Spinal cord (tissue), 10 donors: ENCODE data around the gene QSOX1. TPM values are rescaled to one million over a fixed set of nuclear protein-coding genes. Genes with fewer than 3 reads are reported as not detected.
"Not testable (repeated sequence)": the region's sequence is repeated elsewhere in the genome, so short reads cannot be mapped to it uniquely, and the experiment has no call there.

Experiments used
- DNase-seq, 6 donors: peaks; one replicate each; pipeline versions ENCODE4 v3.0.0 to v3.0.0-alpha.2; 2013 to 2015; ENCODE audit warnings: low spot score in 6 of 6, low read depth in 4 of 6
- H3K27ac ChIP-seq: one replicate; pipeline ENCODE4 v1.5.1; 2013; ENCODE audit warnings: low read depth, low read length, control low read depth
- H3K27me3 ChIP-seq: one replicate; pipeline ENCODE4 v1.6.1; 2013; ENCODE audit warnings: low read length; ENCODE audit not compliant: control insufficient read depth, insufficient read depth
- H3K36me3 ChIP-seq: one replicate; pipeline ENCODE4 v1.6.1; 2013; ENCODE audit warnings: low read length; ENCODE audit not compliant: control insufficient read depth, insufficient read depth
- H3K4me1 ChIP-seq: one replicate; pipeline ENCODE4 v1.6.1; 2013; ENCODE audit warnings: low read length; ENCODE audit not compliant: control insufficient read depth, insufficient read depth
- H3K4me3 ChIP-seq: one replicate; pipeline ENCODE4 v1.5.1; 2013; ENCODE audit warnings: low read depth, low read length, control low read depth
- H3K9me3 ChIP-seq: one replicate; pipeline ENCODE4 v1.6.1; 2013; ENCODE audit warnings: low read length; ENCODE audit not compliant: control insufficient read depth, insufficient read depth
- WGBS: methylation state at CpG from one replicate; pipeline ENCODE4 v1.1.5; 2013; ENCODE audit warnings: missing lambda C conversion rate; ENCODE audit not compliant: insufficient coverage; 5-methylcytosine and 5-hydroxymethylcytosine counted together
- polyA plus RNA-seq, 2 donors: library from polyadenylated mRNA; unstranded; fragments of 120-200 nt; gene quantifications; one replicate each; pipeline ENCODE4 v1.2.1, GENCODE V29; 2013; ENCODE audit not compliant: insufficient read length in 2 of 2
- total RNA-seq, 2 donors: library from RNA; depleted of rRNA in 1 of 2; stranded (reverse); fragments of 120-200 nt in 1 of 2; fragments of >200 nt in 1 of 2; gene quantifications; one replicate each; pipeline versions ENCODE4 v1.2.3 to v1.2.4, GENCODE V29; 2013 to 2014
- donor health status: healthy.

QSOX1 gene
- total and polyA plus RNA-seq, 4 donors = 25.0 to 46.5 (median 32.7) TPM

DNA sequence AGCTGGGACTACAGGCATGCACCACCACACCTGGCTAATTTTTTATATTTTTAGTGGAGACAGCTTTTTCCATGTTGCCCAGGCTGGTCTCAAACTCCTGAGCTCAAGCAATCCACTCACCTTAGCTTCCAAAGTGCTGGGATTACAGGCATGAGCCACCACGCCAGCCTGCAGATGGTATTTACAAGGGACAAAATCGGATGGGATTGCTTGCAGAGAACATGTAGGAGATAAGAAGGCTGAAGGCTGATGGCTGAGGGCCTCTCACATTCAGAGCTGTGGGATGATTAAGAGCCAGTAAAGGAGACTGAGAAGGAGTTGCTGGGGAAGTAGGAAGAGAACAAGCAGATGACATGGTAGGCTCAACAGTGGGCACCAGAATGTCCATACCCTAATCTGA, 24.0 kb upstream of the QSOX1 start:
- no peaks in the 10 kb centered on the region for H3K9me3 ChIP-seq
- WGBS = 94% methylated on average over 2 of the region's 2 CpGs

DNA sequence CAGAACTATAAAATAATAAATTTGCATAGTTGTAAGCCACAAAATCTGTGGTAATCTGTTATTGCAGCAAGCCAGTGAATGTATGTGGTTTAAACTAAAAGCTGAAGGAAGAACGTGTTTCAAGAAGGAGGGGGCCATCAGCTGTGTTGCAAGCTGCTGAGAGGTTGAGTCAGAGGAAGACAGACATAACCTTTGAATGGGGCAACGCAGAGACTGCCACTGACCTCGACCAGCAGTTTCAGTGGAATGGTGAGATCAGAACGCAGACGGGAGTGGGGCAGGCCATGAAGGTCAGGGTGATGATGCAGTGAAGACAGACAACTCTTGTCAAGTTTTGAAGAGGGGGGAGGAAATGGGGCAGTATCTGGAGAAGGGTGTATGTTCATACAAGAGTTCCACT, 23.2 kb upstream of the QSOX1 start:
- no peak overlapping the region for H3K27ac ChIP-seq
- H3K4me1 ChIP-seq = no peaks in the 10 kb centered on the region
- DNase-seq = no peak
- no peaks in the 10 kb centered on the region for H3K36me3 ChIP-seq
- whole genome bisulfite sequencing = 90% methylated on average over 5 of the region's 5 CpGs
- H3K27me3 ChIP-seq = no peaks in the 10 kb centered on the region
- no peaks in the 10 kb centered on the region for H3K9me3 ChIP-seq
- no peak overlapping the region for H3K4me3 ChIP-seq

More for the DNA sequence above, 24.0 kb upstream of the QSOX1 start:
- Histone ChIP-seq H3K36me3 (no peaks in the 10 kb centered on the region), H3K4me3 (no peak overlapping the region), H3K27me3 (no peaks in the 10 kb centered on the region), H3K27ac (no peak overlapping the region), H3K4me1 (no peaks in the 10 kb centered on the region)
- no peak for DNase-seq

DNA sequence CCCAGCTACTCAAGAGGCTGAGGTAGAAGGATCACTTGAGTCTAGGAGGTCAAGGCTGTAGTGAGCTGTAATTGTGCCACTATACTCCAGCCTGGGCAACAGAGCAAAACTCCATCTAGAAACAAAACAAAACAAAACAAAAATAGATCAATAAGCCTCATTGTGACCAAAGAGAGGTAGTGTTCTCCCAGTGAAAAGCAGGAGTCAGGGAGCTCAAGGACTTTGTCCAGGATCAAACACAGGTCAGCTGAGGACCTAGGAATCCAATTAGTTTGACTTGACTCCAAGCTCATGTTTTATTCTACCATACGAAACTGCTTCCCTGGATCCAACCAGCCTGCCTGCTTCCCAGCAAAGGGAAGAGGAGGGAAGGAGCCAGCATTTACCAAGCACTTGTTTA, 21.5 kb upstream of the QSOX1 start:
- Histone ChIP-seq H3K4me3 (no peak overlapping the region), H3K4me1 (no peaks in the 10 kb centered on the region), H3K27ac (no peak overlapping the region), H3K9me3 (no peaks in the 10 kb centered on the region), H3K36me3 (no peaks in the 10 kb centered on the region), H3K27me3 (no peaks in the 10 kb centered on the region)
- no peak for DNase-seq
- 60% methylated on average over 1 of the region's 1 CpG for WGBS

DNA sequence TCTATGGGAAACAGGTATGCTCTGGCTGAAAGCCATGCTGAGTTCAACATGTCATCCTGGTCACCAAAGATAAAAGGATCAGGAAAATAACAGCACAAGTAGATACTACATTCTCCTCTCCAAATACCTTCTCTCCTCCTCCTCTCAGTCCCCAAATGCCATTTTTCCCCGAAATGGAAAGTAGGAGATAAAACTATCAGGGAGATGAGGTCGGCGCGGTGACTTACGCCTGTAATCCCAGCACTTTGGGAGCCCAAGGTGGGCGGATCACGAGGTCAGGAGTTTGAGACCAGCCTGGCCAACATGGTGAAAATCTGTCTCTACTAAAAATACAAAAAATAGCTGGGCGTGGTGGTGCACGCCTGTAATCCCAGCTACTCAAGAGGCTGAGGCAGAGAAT, 21.0 kb upstream of the QSOX1 start:
- not testable (repeated sequence) for H3K36me3 ChIP-seq, H3K4me1 ChIP-seq, H3K27me3 ChIP-seq, H3K27ac ChIP-seq, H3K4me3 ChIP-seq, DNase-seq, H3K9me3 ChIP-seq
- WGBS = 79% methylated on average over 6 of the region's 9 CpGs

DNA sequence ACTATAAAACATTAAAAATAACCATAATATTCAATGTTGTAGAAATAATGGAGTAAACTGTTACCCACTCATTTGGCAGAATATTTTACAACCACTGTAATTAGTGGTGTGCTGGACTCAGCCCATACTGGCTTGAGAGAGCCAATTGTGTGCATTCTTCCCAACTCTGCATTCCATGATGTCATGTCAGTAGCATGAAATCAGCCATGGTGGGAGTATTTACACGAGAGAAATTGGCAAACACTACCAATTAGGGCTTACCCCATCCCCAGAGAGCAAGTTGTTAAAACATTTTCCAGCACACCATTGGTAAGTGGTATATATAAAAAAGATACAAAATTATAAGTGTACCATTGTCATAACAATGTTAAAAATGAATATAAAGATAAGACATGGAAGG, 19.1 kb upstream of the QSOX1 start:
- Histone ChIP-seq H3K27me3 (no peaks in the 10 kb centered on the region), H3K36me3 (no peaks in the 10 kb centered on the region), H3K4me3 (no peak overlapping the region), H3K9me3 (no peaks in the 10 kb centered on the region), H3K4me1 (no peaks in the 10 kb centered on the region), H3K27ac (no peak overlapping the region)
- no peak for DNase-seq
- WGBS = no CpG with 5 or more reads among the region's 1 CpG

DNA sequence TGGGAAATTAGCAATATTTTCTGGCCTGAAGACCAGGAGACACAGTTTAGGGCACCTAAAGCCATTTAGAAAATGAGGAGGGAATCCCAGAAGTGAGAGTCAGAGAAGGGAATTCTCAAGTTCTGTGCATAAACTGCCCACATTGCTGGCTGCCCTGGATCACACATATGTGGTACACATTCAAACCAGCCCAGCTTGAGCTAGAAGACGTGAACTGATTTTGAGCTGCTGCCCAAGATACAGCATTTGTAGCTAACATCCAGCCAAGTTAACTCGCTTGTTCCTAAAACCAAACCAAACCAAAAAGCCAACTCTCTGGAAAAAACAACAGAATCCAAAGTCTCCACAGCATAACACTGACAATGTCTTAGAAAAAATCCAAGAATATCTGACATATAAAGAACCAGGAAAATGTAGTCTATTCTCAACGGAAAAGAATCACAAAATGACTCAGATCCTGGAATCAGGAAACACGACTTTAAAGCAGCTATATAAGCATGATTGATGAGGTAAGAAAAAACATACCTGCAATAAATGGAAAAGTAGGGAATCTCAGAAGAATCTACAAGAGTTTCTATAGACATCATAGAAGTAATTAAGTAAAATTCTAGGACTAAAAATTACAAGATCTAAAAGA, 18.2 kb upstream of the QSOX1 start:
- Histone ChIP-seq H3K36me3 (no peaks in the 10 kb centered on the region), H3K27ac (no peak overlapping the region), H3K9me3 (no peaks in the 10 kb centered on the region), H3K4me1 (no peaks in the 10 kb centered on the region), H3K4me3 (no peak overlapping the region), H3K27me3 (no peaks in the 10 kb centered on the region)
- 71% methylated on average over 2 of the region's 4 CpGs for WGBS
- DNase-seq = peak in 1 of 6 donors; percentile 72

DNA sequence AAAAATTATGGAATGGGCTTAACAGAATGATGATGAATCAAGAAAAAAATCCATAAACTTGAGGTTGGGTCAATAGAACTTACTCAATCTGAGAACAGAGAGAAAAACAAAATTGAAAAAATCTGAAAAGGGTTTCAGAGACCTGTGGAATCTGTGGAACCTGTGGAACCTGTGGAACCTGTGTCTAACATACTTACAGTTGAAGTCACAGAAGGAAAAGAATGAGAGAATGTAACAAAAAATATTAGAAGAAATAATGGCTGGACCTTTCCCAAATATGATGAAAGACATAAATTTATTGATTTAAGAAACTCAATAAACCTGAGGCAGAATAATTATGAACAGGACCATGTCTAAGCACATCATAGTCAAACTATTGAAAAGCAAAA, 17.7 kb upstream of the QSOX1 start:
- DNase-seq = no peak
- Histone ChIP-seq H3K27me3 (no peaks in the 10 kb centered on the region), H3K27ac (no peak overlapping the region), H3K4me3 (no peak overlapping the region), H3K4me1 (no peaks in the 10 kb centered on the region), H3K36me3 (no peaks in the 10 kb centered on the region), H3K9me3 (no peaks in the 10 kb centered on the region)

DNA sequence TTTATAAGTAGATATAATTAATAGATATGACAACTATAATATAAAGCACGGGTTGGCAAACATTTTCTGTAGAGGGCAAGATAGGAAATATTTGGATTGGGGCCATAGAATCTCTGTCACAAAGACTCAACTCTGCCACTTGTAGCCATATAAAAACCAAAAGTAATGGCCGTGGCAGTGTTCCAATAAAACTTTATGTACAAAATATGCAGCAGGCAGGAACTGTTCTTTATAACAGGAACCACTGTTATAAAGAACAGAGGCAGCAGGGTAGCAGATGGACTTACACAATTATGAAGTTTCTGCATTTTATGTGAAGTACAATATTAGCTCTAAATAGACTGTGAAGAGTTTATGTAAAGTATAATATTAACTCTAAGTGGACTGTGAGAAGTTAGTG, 16.9 kb upstream of the QSOX1 start:
- Histone ChIP-seq H3K27ac (no peak overlapping the region), H3K9me3 (no peaks in the 10 kb centered on the region), H3K4me3 (no peak overlapping the region), H3K27me3 (no peaks in the 10 kb centered on the region), H3K4me1 (no peaks in the 10 kb centered on the region), H3K36me3 (no peaks in the 10 kb centered on the region)
- no peak for DNase-seq
- WGBS = no CpG with 5 or more reads among the region's 2 CpGs

DNA sequence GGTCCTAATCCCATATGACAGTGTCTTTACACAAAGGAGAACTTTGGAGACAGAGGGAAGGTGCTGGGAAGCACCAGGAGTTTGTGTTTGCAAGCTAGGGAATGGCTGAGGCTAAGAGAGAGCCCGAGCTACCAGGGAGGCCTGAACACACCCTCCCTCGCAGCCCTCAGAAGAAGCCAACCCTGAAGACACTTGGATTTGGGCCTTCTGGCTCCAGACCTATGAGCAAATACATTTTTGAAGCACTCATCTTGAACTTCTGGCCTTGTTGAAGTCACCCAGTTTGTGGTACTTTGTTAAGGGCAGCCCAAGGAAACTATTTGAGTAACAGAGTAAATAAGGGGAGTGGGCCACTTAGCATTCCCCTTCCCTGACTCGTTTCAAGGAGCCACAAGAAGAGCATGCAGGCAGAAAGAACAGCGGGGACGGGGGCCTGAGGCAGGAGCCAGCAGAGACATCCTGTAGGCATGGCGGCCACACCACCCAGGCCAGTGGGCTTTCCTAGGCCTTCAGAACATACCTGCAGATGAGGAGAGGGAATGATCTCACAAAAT, 13.2 kb upstream of the QSOX1 start:
- no peak for DNase-seq
- Histone ChIP-seq H3K4me3 (no peak overlapping the region), H3K27ac (no peak overlapping the region), H3K4me1 (no peaks in the 10 kb centered on the region), H3K36me3 (no peaks in the 10 kb centered on the region), H3K9me3 (no peaks in the 10 kb centered on the region), H3K27me3 (no peaks in the 10 kb centered on the region)
- WGBS = 71% methylated on average over 5 of the region's 6 CpGs

DNA sequence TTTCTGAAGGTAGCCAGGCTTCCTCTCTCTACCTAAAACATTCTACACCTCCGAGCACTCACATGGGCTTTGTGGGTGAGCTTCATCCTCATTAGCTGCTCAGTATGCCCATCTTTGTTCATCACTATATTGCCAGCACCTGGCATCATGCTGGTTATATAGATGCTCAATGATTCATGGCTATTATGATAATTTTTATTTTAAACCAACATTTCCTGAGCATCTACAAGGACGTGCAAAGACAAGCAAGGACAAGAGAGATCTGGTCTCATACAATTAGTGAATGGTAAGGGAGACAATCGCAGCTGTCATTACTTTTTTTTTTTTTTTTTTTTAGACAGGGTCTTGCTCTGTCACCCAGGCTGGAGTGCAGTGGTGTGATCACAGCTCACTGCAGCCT, 11.3 kb upstream of the QSOX1 start:
- Histone ChIP-seq H3K27me3 (no peaks in the 10 kb centered on the region), H3K4me3 (no peak overlapping the region), H3K4me1 (no peaks in the 10 kb centered on the region), H3K27ac (no peak overlapping the region), H3K9me3 (no peaks in the 10 kb centered on the region), H3K36me3 (no peaks in the 10 kb centered on the region)
- WGBS = 100% methylated on average over 1 of the region's 3 CpGs
- DNase-seq = no peak
